Measurements from ENCODE around the gene GNL1.

DNA sequence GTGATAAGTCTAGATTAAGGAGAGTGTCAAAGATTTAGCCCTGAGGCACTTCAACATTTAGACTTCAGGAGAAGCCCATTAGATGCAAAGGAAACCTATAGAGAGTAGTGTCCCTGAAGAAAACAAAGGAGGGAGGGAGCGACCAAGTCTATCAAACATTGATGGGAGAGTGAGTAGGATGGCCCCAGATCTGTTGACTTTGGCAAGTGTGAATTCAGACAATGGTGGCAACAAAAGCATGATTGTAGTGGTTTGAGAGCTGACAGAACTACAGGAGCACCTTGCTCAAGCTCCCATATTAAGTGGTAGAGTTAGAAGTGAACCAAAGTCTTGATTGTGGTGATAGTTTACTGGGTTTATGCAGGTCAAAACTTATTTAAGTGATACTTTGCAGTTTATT, 14.0 kb upstream of the GNL1 start:
- TF ChIP-seq, protein P1, sequence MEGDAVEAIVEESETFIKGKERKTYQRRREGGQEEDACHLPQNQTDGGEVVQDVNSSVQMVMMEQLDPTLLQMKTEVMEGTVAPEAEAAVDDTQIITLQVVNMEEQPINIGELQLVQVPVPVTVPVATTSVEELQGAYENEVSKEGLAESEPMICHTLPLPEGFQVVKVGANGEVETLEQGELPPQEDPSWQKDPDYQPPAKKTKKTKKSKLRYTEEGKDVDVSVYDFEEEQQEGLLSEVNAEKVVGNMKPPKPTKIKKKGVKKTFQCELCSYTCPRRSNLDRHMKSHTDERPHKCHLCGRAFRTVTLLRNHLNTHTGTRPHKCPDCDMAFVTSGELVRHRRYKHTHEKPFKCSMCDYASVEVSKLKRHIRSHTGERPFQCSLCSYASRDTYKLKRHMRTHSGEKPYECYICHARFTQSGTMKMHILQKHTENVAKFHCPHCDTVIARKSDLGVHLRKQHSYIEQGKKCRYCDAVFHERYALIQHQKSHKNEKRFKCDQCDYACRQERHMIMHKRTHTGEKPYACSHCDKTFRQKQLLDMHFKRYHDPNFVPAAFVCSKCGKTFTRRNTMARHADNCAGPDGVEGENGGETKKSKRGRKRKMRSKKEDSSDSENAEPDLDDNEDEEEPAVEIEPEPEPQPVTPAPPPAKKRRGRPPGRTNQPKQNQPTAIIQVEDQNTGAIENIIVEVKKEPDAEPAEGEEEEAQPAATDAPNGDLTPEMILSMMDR (IDR thresholded peaks at IDR 0.05) = no peak
- no peak for TF ChIP-seq EP300 (IDR thresholded peaks at IDR 0.05)

All from ovary (tissue), 3 donors.